Ectodermal cell (in vitro differentiated cells): ENCODE results near the gene RLN1. TPM values are rescaled to one million over a fixed set of nuclear protein-coding genes. Genes with fewer than 3 reads are reported as not detected.
"Not testable (repeated sequence)": the region's sequence is repeated elsewhere in the genome, so short reads cannot be mapped to it uniquely, and the experiment has no call there.

Experiments
- H3K27ac ChIP-seq: 2 replicates; pipeline ENCODE4 v1.7.0; 2013; ENCODE audit warnings: mild to moderate bottlenecking, low read depth, low read length; ENCODE audit not compliant: insufficient read depth, poor library complexity, severe bottlenecking
- H3K27me3 ChIP-seq: 2 replicates; pipeline ENCODE4 v1.7.0; 2013; ENCODE audit warnings: mild to moderate bottlenecking, low read length; ENCODE audit not compliant: insufficient read depth, control insufficient read depth, poor library complexity, severe bottlenecking
- H3K36me3 ChIP-seq: one replicate; pipeline ENCODE4 v1.7.0; 2013; ENCODE audit warnings: low read length; ENCODE audit not compliant: control insufficient read depth, insufficient read depth
- H3K4me1 ChIP-seq: one replicate; pipeline ENCODE4 v1.7.0; 2013; ENCODE audit warnings: low read length; ENCODE audit not compliant: control insufficient read depth, insufficient read depth
- H3K4me3 ChIP-seq: 2 replicates; pipeline ENCODE4 v1.7.0; 2013; ENCODE audit warnings: low read depth, low read length, control low read depth; ENCODE audit not compliant: insufficient read depth
- H3K9me3 ChIP-seq: 2 replicates; pipeline ENCODE4 v1.7.0; 2013; ENCODE audit warnings: mild to moderate bottlenecking, low read length, moderate library complexity; ENCODE audit not compliant: control insufficient read depth
- WGBS, 2 experiments: methylation state at CpG; one replicate each; pipeline ENCODE4 v1.1.7; 2013; ENCODE audit warnings: missing lambda C conversion rate in 2 of 2; 5-methylcytosine and 5-hydroxymethylcytosine counted together
- polyA plus RNA-seq, 4 experiments: library from polyadenylated mRNA; stranded (reverse); fragments of 50-300 nt; gene quantifications; one replicate each; pipeline ENCODE4 v1.2.3, GENCODE V29; 2013

Gene RLN1
- not detected for polyA plus RNA-seq (2013, experiment 1 of 4)
- 1.0 TPM for polyA plus RNA-seq (2013, experiment 2 of 4)
- polyA plus RNA-seq (2013, experiment 3 of 4) = 0.85 TPM
- polyA plus RNA-seq (2013, experiment 4 of 4) = 1.1 TPM

- H3K4me1 ChIP-seq, H3K27me3 ChIP-seq, H3K4me3 ChIP-seq, H3K36me3 ChIP-seq, H3K27ac ChIP-seq, H3K9me3 ChIP-seq: not testable (repeated sequence)
- 47 to 48% methylated on average over 14 of the region's 50 CpGs for WGBS, 2 experiments
Measured at GRCh38 chr9:5338992-5339981, at the start of gene RLN1. RLN1 (minus strand) TSS chr9:5339876; CDS start chr9:5339746, 130 bp downstream.

GRCh38 chr9:5389109-5389732 is 49.5 kb upstream of the RLN1 start:
- H3K27me3 ChIP-seq = no peaks in the 10 kb centered on the region
- WGBS, 2 experiments = 87 to 93% methylated on average over 3 of the region's 3 CpGs
- H3K9me3 ChIP-seq = no peaks in the 10 kb centered on the region
- H3K4me1 ChIP-seq = peaks cover 4% of the 10 kb centered on the region
- H3K36me3 ChIP-seq = no peaks in the 10 kb centered on the region
- no peak overlapping the region for H3K27ac ChIP-seq
- H3K4me3 ChIP-seq = no peak overlapping the region

- no peaks in the 10 kb centered on the region for H3K27me3 ChIP-seq
- no peak overlapping the region for H3K27ac ChIP-seq
- H3K4me3 ChIP-seq = no peak overlapping the region
- H3K9me3 ChIP-seq = no peaks in the 10 kb centered on the region
- 91 to 93% methylated on average over 3 to 5 of the region's 5 CpGs for WGBS, 2 experiments
- no peaks in the 10 kb centered on the region for H3K36me3 ChIP-seq
- peaks cover 4% of the 10 kb centered on the region for H3K4me1 ChIP-seq
Measured at GRCh38 chr9:5388026-5388819, 48.5 kb upstream of the RLN1 start.

- Histone ChIP-seq H3K27ac (no peak overlapping the region), H3K36me3 (no peaks in the 10 kb centered on the region), H3K9me3 (no peaks in the 10 kb centered on the region), H3K27me3 (no peaks in the 10 kb centered on the region), H3K4me3 (no peak overlapping the region), H3K4me1 (peaks cover 4% of the 10 kb centered on the region)
Measured at GRCh38 chr9:5384436-5384835, 44.8 kb upstream of the RLN1 start.

GRCh38 chr9:5382479-5382878 is 42.8 kb upstream of the RLN1 start:
- no peak overlapping the region for H3K4me3 ChIP-seq
- H3K9me3 ChIP-seq = no peaks in the 10 kb centered on the region
- H3K4me1 ChIP-seq = no peaks in the 10 kb centered on the region
- 80 to 82% methylated on average over 3 of the region's 3 CpGs for WGBS, 2 experiments
- H3K36me3 ChIP-seq = no peaks in the 10 kb centered on the region
- no peaks in the 10 kb centered on the region for H3K27me3 ChIP-seq
- no peak overlapping the region for H3K27ac ChIP-seq

- no peaks in the 10 kb centered on the region for H3K27me3 ChIP-seq
- H3K27ac ChIP-seq = no peak overlapping the region
- no peaks in the 10 kb centered on the region for H3K4me1 ChIP-seq
- H3K36me3 ChIP-seq = no peaks in the 10 kb centered on the region
- no peak overlapping the region for H3K4me3 ChIP-seq
- WGBS, 2 experiments = 91% methylated on average over 6 of the region's 6 CpGs
- no peaks in the 10 kb centered on the region for H3K9me3 ChIP-seq
Measured at GRCh38 chr9:5375790-5376477, 36.3 kb upstream of the RLN1 start.

- Histone ChIP-seq H3K27me3 (no peaks in the 10 kb centered on the region), H3K9me3 (no peaks in the 10 kb centered on the region), H3K36me3 (no peaks in the 10 kb centered on the region), H3K4me3 (no peak overlapping the region), H3K27ac (no peak overlapping the region), H3K4me1 (no peaks in the 10 kb centered on the region)
- WGBS, 2 experiments = 94% methylated on average over 1 of the region's 1 CpG
Measured at GRCh38 chr9:5375091-5375490, 35.4 kb upstream of the RLN1 start.

GRCh38 chr9:5364294-5365024 is 24.8 kb upstream of the RLN1 start:
- 82 to 92% methylated on average over 2 to 3 of the region's 3 CpGs for WGBS, 2 experiments
- no peaks in the 10 kb centered on the region for H3K4me1 ChIP-seq

GRCh38 chr9:5361326-5362010 is 21.8 kb upstream of the RLN1 start:
- H3K27ac ChIP-seq = no peak overlapping the region
- H3K27me3 ChIP-seq = no peaks in the 10 kb centered on the region
- no peaks in the 10 kb centered on the region for H3K9me3 ChIP-seq
- H3K4me1 ChIP-seq = no peaks in the 10 kb centered on the region
- no peak overlapping the region for H3K4me3 ChIP-seq
- WGBS, 2 experiments = 86 to 95% methylated on average over 3 of the region's 3 CpGs
- H3K36me3 ChIP-seq = no peaks in the 10 kb centered on the region

More at GRCh38 chr9:5364294-5365024, 24.8 kb upstream of the RLN1 start:
- H3K27me3 ChIP-seq = no peaks in the 10 kb centered on the region
- H3K4me3 ChIP-seq = no peak overlapping the region
- no peaks in the 10 kb centered on the region for H3K9me3 ChIP-seq
- H3K36me3 ChIP-seq = no peaks in the 10 kb centered on the region
- no peak overlapping the region for H3K27ac ChIP-seq
